Activated gamma-delta T cell treated with anti-CD3 and anti-CD28 coated beads, Interleukin-2, amount 50 U/mL, for 16 hours (primary cell): ENCODE data around the gene DOCK10.
"Not testable (repeated sequence)": the region's sequence is repeated elsewhere in the genome, so short reads cannot be mapped to it uniquely, and the experiment has no call there.

Experiments used
- DNase-seq: peaks from one replicate; pipeline ENCODE4 v3.0.0-alpha.2; 2020; ENCODE audit warnings: low read depth

DOCK10 gene

DNA sequence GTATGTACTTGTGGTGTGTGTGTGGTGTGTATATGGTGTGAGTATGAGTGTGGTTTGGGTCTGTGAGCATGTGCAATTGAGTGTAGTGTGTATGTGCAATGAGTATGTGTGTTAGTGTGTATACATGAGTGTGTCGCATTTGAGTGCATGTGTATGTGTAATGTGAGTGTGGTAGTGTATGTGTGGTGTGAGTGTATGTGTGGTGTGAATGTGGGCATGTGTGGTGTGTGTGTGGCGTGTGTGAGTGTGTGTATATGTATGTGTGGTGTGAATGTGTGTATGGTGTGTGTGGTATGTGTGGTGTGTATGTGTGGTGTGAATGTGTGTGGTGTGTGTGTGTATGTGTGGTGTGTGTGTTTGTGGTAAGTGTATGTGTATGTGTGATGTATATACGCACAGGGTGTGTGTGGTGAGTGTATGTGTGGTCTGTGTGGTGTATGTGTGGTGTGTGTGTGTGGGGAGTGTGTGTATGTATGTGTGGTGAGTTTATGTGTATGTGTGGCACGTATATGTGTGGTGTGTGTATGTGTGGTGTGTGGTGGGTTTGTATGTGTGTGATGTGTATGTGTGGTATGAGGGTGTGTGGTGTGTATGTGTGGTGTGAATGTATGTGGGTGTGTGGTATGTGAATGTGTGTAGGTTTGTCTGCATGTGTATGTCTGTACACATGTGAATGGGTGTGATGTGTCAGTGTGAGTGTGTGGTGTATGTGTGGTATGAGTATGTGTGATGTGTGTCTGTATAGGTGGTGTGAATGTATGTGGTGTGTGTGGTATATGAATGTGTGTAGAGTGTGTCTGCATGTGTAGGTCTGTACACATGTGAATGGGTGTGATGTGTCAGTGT lies 123.4 kb downstream of the DOCK10 start:
- DNase-seq: no peak

DNA sequence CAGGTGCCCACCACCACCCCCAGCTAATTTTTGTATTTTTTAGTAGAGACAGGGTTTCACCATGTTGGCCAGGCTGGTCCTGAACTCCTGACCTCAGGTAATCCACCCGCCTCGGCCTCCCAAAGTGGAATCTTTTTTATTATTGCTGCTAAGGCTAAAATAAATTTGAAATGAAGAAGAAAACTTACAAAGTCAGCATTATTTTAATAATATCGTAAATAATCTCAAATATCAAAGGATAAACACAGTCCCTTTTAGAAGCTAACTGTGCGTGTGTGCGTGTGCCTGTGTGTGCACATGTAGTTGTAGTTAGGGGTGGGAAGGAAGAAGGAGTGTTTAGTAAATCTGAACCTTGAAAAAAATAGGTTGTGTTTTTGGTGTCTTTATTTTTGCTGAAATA lies 125.0 kb downstream of the DOCK10 start:
- DNase-seq: not testable (repeated sequence)

DNA sequence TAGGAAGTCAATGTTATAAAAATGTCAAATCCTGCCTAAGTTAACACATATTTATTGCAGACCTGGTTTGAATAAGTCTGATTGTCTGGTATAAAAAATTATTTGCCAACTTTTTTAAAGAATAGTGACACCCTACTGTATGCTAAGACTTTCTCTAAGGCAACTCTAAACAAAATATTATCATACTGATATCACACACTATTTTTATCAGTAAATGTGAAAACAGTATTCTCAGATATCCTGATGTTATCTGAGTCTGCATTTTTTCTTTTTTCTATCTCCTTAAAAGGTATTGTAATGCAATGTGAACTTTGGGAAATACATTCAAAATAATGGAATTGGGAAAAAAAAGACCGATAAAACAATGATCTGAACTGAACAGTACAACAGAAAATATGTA lies 127.1 kb downstream of the DOCK10 start:
- DNase-seq: no peak

DNA sequence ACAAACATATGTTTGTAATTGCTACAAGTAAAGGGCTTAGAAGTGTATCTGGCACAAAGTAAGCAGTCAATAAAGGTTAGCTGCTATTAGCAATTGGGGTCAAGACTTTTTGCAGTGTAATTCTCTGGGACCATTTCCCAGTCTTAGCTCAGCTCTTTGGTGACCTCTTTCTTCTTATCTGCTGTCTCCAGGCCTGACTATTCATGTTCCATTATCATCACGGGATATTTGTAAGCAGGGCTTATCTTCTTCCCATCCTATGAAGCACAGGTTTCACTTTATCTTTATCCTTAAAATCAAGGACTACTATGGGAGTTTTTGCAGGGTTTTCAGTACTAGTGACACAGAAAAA lies 131.7 kb downstream of the DOCK10 start:
- DNase-seq: no peak

DNA sequence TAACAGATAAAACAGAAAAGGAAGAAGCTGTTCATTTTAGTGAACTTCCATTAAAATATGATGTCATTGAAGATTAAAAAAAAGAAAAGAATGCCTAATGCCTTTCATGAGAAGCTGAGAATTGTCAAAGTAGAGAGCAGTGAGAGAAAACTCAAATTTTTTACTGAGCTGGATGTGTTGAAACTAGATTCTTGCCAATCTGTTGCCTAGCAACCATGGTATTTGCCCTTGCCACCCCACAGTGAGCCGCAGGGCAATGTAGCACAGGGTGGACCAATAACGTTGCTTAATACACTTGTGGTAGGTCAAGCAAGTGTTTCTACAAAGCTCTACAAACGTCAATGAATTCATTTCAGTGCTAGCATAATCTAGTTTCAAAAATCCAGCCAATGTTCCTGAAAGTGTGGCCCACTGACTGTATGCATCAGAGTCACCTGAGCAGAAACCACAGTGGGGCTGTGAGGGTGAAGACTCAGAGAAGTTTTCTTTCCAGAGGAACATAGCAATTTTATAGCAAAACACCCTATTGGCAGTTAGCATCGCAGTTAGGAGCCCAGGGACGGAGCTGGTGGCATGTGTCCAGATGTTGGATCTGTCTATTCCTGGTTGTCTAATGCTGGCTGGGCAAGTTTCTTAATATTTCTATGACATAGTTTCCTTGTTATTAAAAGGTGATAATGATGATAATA lies 132.2 kb downstream of the DOCK10 start:
- no peak for DNase-seq

DNA sequence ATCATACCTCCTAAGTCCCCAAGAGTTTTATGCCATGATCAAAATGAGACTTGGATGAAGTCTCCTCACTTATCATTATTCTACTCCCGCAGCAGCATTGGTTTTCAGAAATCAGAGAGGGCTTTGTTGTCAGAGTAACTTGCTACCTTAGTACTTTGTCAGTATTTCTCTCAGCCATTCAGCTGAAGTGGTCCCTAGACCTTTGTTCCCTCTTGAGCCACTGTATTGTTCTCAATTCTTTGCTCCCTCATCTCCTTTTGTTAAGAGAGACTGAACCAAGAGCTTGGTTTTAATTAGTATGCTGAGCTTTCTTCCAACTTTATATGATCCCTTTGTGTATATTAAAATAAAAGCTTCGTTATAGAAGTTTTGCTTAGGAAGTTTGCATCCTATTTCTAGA lies 133.4 kb downstream of the DOCK10 start:
- DNase-seq: no peak

DNA sequence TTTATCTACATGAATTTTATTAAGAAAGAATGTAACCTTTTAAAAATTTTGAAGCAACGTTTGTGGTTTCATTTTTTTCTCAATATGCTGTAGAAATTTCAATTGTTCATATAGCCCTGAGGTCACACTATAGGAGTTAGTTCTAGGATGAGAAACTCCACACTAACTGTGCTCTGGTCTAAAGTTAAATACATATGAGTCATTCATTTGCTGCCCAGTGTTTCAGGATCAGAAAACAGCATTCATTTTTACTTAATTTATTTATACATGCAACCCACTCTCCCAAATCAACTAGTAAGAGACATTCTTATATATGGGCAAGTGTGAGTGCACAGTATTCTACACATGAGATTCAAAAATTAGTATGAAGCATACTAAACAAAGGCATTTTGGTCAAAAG lies 137.9 kb downstream of the DOCK10 start:
- no peak for DNase-seq

DNA sequence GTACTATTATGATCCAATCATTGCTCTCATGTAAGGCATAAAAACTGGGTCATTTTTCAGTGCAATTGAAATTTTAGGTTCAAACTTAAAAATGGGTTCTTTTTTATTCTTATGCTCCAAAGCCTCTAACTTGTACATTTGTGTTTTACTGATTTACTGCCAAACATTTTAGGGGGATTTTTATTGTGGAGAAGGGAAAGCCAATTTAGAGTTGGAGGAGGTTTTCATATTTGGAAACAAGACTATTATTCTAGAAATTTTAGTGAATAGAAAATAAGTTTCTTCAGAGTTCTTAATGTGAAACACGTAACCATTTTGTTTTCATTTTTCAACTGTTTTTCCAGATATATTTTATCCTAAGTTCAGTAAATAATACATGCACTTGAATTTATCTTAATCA lies 138.6 kb downstream of the DOCK10 start:
- DNase-seq: no peak

DNA sequence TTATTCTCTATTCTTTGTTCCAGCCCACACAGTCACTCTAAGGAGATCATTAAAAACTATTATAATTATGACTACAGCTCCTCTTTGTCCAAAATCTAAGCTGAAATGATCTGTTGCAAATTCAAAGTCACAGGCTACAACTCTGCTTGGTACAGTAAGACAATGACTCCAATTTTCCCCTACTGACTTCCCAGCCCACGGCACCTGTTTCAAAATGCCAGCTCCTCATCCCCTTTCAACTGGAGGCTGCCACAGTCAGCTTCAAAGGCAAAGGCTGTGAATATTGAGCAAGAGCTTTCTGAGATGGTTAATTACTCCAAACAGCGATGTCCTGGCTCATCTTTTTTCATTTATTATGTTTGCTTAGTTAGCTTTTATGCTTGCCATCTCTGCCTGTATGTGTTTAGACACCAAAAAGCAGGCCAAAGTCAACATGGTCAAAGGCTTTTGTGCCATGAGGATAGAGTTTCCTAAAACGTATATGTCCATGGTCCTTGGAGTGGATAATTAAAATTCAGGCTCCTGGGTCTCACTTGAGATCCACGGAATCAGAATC lies 141.1 kb downstream of the DOCK10 start:
- DNase-seq: no peak

DNA sequence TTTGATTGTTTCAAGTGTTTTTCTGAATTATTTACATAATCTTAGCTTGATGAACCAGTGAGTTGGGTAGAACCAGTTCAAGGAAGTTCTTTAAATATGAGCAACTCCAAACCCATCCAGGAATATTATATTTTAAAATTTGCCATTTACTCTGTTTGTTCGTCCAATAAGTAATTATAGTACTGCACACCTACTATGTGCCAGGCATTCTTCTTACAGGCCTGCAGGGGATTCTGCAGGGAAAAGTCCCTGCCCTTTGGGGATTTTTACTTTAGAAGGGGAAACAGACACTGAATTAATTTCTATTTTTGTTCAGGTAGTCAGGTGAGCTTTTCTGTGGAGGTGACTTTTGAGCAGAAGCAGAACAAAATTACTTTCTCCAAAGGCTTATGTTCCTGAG lies 146.9 kb downstream of the DOCK10 start:
- DNase-seq: no peak

DNA sequence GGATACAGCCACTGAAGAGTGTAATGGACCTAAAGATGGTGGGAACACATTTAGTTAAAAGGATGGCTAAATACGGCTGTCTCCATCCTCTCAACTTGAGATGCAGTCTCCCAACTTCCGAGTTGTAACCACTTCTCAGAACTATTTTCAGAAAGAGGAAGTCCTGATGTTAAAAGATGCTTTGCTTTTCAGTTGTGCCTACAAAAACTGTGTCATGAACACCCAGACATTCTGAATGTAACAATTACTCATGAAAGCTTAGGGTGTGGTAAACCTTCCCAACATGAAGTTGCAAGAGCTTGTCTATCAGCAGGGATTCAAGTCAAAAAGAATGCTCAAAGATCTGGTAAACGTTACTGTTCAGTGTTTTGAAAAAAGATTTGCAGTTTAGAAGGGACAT lies 147.9 kb downstream of the DOCK10 start:
- DNase-seq: no peak

DNA sequence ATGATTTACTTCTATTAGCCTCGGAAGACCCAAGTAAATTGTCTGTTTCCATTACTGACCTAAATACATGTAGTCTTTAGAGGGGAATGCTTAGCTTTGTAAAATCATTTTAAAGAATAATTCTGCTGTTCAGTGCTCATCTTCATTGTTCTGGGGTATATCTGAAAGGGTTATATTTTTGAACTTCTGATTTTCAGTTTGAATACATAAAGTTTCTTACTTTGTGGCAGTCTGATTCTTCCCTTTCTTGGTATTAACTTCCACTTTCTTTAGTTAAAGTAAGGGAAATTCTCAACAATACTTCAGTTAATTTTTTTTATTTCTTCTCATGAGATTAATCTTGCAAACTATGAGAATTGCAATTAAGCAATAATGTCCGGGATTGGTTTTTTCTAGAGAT lies 148.4 kb downstream of the DOCK10 start:
- no peak for DNase-seq

DNA sequence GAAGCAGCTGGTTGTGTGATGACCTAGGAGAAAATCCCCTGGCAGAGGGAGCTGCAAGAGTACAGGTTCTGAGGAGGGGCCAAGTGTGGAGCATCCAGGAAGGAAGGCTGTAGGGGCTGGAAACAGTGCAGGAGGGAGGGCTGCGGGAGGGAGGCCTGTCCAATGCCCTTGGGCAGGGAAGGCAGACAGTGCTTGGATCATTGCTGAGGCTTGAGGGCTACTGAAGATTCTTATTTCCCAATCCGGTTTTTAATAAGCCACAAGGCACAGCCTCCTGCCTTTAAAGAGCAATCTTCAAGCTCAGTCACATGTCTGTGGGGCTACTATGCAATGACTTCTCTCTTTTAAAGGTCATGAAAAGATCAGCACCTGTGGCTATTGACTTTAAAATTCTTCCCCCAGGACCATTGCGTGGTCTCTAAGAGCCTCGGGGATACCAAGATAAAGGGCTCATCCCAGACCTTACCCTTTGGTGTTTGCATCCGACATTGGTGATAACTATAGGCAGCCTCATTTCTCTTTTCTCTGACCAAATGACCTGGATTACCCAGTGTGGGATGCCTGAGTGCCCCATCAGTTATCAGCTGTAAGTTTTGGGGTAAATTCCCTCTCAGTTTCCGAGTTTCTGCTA lies 149.6 kb downstream of the DOCK10 start:
- no peak for DNase-seq

DNA sequence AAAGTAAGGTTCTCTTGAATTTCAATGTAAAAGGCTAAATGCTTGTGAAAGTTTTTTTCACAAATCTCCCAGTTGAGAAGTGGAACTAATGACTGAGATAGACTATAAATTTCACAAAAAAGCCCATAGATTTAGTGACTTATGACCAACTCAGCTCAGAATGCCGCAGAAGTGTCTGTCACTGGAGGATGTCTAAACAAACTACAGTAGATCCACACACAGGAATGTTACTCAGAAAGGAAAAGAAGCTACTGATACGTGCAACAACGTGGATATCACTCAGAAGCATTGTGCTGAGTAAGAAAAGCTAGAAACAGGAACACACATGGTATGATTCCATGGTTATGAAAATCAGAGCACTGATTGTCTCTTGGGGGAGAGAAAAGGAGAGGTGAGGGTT lies 151.9 kb downstream of the DOCK10 start:
- no peak for DNase-seq

DNA sequence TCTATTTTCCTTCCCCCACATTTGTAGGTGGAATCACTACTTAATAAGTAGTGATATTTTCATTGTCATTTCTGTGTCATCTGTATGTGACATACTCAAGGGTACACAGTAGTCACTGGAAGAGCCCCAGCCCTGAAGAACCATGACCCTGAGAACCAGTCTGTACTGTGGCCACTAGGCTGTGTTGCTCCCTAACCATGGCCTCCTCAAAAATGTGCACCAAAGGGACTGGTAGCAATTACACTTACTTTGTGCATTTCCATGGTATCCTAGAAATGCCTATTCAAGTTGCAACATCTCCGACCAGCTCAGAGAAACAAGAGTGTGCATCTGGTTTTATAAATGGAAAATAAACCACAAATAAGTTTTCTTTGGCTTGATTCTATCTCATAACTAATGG lies 155.1 kb downstream of the DOCK10 start:
- no peak for DNase-seq

DNA sequence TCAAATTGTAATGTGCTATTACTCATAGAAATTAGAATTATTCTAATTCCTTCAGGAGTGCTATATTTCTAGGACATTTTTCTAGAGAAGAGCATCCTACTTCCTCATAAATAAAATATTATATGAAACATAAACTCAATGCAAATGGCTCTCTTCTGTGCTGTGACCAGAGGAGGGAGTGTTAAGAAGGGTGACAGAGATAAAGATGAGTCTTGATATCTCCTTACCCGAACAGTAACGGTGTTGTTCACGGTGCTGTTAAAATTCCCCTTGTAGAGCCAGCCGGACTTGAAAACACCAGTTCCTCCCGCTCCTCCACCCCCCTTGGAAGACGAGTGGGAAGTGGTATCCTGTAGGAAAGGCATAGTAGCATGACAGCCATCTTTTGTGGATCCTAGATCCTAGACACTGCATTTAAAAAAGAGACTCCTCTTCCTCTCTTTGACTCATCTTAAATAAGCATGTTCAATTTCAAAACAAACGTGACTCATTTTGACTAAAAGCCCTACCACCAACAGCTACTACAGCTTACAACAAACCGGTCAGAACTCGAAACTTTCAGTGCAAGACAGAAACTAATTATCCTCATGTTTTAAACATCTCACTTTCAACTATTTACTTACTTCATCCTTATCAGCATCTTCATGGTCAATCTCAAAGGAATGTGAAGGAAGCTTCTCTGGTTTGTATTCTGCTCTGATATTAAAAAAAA lies 156.3 kb downstream of the DOCK10 start:
- no peak for DNase-seq

DNA sequence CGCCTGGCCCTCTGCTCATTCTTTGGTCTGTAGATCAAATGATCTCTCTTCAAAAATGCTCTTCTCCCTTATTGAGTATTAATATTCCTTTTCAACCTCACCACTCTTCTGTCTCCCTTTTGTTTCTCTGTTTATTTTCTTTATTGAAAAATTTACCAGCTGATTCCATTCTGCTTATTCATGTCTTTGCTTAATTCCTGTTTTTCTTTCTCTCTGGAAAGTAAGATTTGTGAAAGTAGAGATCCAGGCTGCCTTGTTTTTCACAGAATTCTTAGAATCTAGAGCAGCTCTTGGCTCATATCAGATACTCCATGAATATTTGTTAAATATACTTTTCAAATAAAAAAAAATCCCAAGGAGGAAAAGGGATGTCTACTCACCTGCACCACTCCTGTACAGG lies 157.0 kb downstream of the DOCK10 start:
- DNase-seq: no peak

DNA sequence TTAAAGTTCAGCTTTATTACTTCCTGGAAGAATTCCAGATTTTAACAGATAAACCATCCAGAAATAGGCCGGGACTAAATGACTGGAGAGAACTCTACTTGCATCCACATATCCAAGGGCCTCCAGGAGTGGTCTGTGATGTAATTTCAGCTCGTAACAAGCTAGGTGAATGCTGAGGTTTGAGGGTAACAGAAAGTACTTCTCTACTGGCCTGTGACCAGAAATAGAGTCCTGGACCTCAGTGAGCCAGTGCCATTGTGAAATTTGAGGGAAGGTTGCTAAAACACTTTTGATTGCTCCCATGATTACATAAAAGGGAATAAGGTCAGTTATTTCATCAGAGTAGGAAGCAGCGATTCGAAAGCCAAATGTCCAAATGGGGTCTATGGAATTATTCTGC lies 158.1 kb downstream of the DOCK10 start:
- DNase-seq: no peak

DNA sequence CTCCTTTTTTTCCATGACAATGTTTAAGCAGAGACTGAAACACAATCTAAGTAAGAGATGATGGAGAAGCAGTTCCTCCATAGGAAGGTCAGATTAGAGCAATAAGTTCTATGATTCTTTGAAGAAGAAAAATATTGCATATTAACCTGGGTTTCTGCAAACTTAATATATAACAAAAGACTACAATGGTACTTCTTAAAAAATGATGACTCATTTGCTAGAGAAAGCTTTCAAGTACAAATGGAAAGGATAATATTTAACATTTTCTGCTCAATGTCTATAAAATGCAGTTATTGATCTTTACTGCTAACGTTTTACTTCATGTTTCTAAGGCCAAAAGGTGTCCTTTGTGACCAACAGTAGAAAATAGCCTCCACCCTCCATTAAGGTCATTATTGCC lies 158.6 kb downstream of the DOCK10 start:
- DNase-seq: no peak

DNA sequence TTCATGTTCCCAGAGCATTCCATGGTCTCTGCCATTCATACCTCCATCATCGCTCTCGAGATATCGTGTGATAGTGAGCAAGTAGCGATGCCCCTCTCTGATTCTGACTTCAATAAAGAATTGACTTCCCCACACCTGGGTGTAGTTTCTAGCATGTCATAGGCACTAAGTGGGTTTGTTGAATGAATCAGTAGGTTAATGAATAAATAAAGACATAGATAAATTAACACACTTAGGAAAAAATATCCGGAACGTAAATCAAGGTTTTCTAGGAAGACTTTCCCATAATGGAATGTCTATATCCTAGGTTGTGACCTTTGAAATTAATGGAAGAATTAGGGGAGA lies 159.1 kb downstream of the DOCK10 start:
- no peak for DNase-seq

DNA sequence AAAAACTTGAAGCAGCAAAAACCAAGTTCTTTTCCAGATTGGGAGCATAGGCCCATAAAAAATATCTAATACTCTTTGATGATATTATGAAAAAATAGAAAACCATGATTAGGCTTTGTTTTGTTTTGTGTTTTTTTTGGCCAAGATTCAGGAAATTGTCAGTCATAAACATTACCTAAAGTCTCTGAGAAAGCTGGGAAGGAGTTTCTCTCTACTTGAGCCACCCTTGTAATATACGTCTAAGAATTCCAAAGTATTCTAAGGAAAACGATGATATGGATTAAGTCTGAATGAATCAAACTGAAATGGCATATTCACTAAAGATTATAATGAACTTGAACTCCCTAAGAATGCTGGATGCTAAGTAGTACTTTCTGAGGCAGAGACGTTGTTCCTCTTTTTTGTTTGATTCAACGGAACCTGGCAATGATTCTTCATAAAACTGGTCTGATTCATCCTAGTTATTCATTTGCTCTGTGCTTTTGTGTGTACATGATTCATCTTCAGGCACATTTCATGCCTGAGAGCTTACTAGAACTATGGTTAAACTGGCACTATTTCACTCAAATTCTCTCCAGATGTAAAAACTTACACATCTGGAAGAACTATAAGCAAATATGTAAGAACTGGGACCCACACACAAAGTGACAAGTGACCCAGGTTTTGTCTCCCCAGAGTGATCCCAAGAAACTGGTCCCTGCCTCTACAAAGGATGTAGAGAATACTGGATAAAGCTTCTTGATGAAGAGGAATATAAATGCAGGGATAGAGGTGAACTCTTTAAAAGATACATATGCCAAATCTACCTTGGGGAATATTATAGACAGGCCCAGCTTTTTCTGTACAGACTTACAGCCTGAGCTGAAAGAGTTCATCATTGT lies 159.7 kb downstream of the DOCK10 start:
- DNase-seq: no peak

DNA sequence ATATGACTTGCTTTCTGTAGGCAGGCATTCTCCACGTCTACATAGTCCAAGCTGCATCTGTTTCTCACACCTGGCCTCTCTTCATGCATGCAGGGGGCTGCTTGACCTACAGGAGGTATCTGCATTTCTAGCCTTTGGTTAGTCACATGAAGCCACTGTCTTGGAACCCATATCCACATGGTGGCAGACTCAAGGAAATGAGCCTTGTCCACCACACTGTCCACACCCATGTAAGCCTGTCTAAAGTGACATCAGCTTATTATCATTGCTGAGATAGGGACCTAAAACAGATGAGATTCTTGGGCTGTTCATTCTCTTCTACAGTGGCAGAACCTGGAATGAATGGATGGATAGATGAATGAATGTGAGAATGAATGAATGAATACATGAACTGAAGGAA lies 160.4 kb downstream of the DOCK10 start:
- no peak for DNase-seq
